ENCODE results near the gene ACLY. TPM values are rescaled to one million over a fixed set of nuclear protein-coding genes. Genes with fewer than 3 reads are reported as not detected.

ACLY gene
- total and polyA plus RNA-seq, 2 of the 13 experiments (the other 11 are each of a cell fraction or from before 2014, with no cell fraction given) = 111 to 218 TPM

DNA sequence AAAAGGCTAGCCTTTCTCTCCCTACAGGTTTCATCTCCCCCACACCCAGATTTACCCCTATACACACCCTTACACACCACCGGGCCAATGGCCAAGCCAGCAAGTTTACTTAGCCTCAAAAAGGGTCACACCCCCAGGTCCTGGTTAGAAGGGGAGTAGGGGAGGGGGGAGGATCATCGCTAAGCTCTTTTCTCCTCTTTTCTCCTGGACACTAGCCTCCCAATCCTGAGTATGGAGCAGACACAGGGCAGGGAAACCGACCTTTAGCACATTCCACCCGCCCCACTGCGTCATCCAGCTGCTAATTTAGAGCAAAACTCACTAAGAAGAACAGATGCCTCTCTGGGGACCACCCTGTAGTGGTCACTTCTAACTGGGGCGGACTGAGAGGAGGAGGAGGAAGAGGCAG lies 4.4 kb downstream of the ACLY start (continued):
- TF ChIP-seq, protein P1, sequence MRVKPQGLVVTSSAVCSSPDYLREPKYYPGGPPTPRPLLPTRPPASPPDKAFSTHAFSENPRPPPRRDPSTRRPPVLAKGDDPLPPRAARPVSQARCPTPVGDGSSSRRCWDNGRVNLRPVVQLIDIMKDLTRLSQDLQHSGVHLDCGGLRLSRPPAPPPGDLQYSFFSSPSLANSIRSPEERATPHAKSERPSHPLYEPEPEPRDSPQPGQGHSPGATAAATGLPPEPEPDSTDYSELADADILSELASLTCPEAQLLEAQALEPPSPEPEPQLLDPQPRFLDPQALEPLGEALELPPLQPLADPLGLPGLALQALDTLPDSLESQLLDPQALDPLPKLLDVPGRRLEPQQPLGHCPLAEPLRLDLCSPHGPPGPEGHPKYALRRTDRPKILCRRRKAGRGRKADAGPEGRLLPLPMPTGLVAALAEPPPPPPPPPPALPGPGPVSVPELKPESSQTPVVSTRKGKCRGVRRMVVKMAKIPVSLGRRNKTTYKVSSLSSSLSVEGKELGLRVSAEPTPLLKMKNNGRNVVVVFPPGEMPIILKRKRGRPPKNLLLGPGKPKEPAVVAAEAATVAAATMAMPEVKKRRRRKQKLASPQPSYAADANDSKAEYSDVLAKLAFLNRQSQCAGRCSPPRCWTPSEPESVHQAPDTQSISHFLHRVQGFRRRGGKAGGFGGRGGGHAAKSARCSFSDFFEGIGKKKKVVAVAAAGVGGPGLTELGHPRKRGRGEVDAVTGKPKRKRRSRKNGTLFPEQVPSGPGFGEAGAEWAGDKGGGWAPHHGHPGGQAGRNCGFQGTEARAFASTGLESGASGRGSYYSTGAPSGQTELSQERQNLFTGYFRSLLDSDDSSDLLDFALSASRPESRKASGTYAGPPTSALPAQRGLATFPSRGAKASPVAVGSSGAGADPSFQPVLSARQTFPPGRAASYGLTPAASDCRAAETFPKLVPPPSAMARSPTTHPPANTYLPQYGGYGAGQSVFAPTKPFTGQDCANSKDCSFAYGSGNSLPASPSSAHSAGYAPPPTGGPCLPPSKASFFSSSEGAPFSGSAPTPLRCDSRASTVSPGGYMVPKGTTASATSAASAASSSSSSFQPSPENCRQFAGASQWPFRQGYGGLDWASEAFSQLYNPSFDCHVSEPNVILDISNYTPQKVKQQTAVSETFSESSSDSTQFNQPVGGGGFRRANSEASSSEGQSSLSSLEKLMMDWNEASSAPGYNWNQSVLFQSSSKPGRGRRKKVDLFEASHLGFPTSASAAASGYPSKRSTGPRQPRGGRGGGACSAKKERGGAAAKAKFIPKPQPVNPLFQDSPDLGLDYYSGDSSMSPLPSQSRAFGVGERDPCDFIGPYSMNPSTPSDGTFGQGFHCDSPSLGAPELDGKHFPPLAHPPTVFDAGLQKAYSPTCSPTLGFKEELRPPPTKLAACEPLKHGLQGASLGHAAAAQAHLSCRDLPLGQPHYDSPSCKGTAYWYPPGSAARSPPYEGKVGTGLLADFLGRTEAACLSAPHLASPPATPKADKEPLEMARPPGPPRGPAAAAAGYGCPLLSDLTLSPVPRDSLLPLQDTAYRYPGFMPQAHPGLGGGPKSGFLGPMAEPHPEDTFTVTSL (CRISPR knock-in tag; IDR thresholded peaks at IDR 0.05; ENCODE audit: borderline replicate concordance) = no peak
- TF ChIP-seq SMAD9 (CRISPR knock-in tag; IDR thresholded peaks at IDR 0.05) (no peak), ISX (CRISPR knock-in tag; conservative IDR thresholded peaks at IDR 0.05) (no peak), SALL1 (CRISPR knock-in tag; IDR thresholded peaks at IDR 0.05) (peak; percentile 29; the same call in 1 of the 2 replicates), RXRB (CRISPR knock-in tag; IDR thresholded peaks at IDR 0.05; ENCODE audit: borderline replicate concordance) (peak; percentile 40; the same call in 1 of the 2 replicates), HHEX (CRISPR knock-in tag; IDR thresholded peaks at IDR 0.05) (no peak), TEAD3 (CRISPR knock-in tag; optimal IDR thresholded peaks at IDR 0.05; ENCODE audit: borderline replicate concordance) (peak; percentile 77), GFI1 (CRISPR knock-in tag; IDR thresholded peaks at IDR 0.05; ENCODE audit: borderline replicate concordance) (0 out of 2 replicates have a peak, but pooled peaks have one; percentile 20), DMAP1 (CRISPR knock-in tag; IDR thresholded peaks at IDR 0.05) (no peak), LCORL (IDR thresholded peaks at IDR 0.05) (no peak), LCORL (CRISPR knock-in tag; IDR thresholded peaks at IDR 0.05) (peak; percentile 77), ZNF709 (CRISPR knock-in tag; IDR thresholded peaks at IDR 0.05) (peak; percentile 44; the same call in 1 of the 2 replicates), FOXA1 (IDR thresholded peaks at IDR 0.05) (no peak), FOXA1 (CRISPR knock-in tag; IDR thresholded peaks at IDR 0.05) (peak; percentile 46; the same call in 1 of the 2 replicates), ZNF674 (CRISPR knock-in tag; IDR thresholded peaks at IDR 0.05; ENCODE audit: low read depth) (no peak), ZFP90 (CRISPR knock-in tag; IDR thresholded peaks at IDR 0.05; ENCODE audit: borderline replicate concordance) (peak; percentile 66; the same call in 1 of the 2 replicates), ZNF350 (CRISPR knock-in tag; IDR thresholded peaks at IDR 0.05; ENCODE audit: borderline replicate concordance, low read depth) (0 out of 2 replicates have a peak, but pooled peaks have one; percentile 23)
- TF ChIP-seq, protein P2, sequence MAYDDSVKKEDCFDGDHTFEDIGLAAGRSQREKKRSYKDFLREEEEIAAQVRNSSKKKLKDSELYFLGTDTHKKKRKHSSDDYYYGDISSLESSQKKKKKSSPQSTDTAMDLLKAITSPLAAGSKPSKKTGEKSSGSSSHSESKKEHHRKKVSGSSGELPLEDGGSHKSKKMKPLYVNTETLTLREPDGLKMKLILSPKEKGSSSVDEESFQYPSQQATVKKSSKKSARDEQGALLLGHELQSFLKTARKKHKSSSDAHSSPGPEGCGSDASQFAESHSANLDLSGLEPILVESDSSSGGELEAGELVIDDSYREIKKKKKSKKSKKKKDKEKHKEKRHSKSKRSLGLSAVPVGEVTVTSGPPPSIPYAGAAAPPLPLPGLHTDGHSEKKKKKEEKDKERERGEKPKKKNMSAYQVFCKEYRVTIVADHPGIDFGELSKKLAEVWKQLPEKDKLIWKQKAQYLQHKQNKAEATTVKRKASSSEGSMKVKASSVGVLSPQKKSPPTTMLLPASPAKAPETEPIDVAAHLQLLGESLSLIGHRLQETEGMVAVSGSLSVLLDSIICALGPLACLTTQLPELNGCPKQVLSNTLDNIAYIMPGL (CRISPR knock-in tag; IDR thresholded peaks at IDR 0.05; ENCODE audit: borderline replicate concordance in 1 of 2, low read depth in 1 of 2) = 0 out of 4 replicates have a peak, but pooled peaks of 1 of the 2 experiments have one; percentile 14
- TF ChIP-seq, protein P3, sequence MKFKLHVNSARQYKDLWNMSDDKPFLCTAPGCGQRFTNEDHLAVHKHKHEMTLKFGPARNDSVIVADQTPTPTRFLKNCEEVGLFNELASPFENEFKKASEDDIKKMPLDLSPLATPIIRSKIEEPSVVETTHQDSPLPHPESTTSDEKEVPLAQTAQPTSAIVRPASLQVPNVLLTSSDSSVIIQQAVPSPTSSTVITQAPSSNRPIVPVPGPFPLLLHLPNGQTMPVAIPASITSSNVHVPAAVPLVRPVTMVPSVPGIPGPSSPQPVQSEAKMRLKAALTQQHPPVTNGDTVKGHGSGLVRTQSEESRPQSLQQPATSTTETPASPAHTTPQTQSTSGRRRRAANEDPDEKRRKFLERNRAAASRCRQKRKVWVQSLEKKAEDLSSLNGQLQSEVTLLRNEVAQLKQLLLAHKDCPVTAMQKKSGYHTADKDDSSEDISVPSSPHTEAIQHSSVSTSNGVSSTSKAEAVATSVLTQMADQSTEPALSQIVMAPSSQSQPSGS (CRISPR knock-in tag; IDR thresholded peaks at IDR 0.05) = no peak
- TF ChIP-seq, protein P4, sequence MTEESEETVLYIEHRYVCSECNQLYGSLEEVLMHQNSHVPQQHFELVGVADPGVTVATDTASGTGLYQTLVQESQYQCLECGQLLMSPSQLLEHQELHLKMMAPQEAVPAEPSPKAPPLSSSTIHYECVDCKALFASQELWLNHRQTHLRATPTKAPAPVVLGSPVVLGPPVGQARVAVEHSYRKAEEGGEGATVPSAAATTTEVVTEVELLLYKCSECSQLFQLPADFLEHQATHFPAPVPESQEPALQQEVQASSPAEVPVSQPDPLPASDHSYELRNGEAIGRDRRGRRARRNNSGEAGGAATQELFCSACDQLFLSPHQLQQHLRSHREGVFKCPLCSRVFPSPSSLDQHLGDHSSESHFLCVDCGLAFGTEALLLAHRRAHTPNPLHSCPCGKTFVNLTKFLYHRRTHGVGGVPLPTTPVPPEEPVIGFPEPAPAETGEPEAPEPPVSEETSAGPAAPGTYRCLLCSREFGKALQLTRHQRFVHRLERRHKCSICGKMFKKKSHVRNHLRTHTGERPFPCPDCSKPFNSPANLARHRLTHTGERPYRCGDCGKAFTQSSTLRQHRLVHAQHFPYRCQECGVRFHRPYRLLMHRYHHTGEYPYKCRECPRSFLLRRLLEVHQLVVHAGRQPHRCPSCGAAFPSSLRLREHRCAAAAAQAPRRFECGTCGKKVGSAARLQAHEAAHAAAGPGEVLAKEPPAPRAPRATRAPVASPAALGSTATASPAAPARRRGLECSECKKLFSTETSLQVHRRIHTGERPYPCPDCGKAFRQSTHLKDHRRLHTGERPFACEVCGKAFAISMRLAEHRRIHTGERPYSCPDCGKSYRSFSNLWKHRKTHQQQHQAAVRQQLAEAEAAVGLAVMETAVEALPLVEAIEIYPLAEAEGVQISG (CRISPR knock-in tag; IDR thresholded peaks at IDR 0.05) = peak; percentile 26; the same call in 1 of the 2 replicates

All from HepG2 (cell line).